Gastrocnemius medialis (tissue), 4 donors: ENCODE results near the gene FNIP2. TPM values are rescaled to one million over a fixed set of nuclear protein-coding genes. Genes with fewer than 3 reads are reported as not detected.
A peak's percentile ranks its signal among the peaks of the same experiment; 100 is the strongest.

Experiments used
- ATAC-seq, 2 donors: fragments of 150-250 bp; one replicate each; pipeline ENCODE4 v1.9.1; 2016
- DNase-seq, 2 donors: peaks; one replicate each; pipeline ENCODE4 v3.0.0-alpha.2; 2019
- H3K27ac ChIP-seq, 4 donors: fragments of 200-600 bp; sonication (generic); 1 replicate in 1 of 4; 2 replicates in 3 of 4; pipeline ENCODE4 v1.5.1; 2016 to 2018; ENCODE audit warnings: mild to moderate bottlenecking in 2 of 4, moderate library complexity in 1 of 4
- H3K27me3 ChIP-seq, 3 donors: fragments of 200-600 bp; sonication (generic) in 2 of 3; 1 replicate in 1 of 3; 2 replicates in 2 of 3; pipeline versions ENCODE4 v1.5.1 to v1.6.0; 2016 to 2019; ENCODE audit warnings: mild to moderate bottlenecking in 1 of 3, moderate library complexity in 1 of 3
- H3K36me3 ChIP-seq, 2 donors: fragments of 200-600 bp; sonication (generic) in 1 of 2; one replicate each; pipeline ENCODE4 v1.5.1; 2017 to 2018
- H3K4me1 ChIP-seq, 2 donors: fragments of 200-600 bp; sonication (generic) in 1 of 2; one replicate each; pipeline ENCODE4 v1.5.1; 2016 to 2017; ENCODE audit warnings: mild to moderate bottlenecking in 2 of 2
- H3K4me3 ChIP-seq, 4 donors: fragments of 200-600 bp; sonication (generic) in 3 of 4; 1 replicate in 1 of 4; 2 replicates in 3 of 4; pipeline ENCODE4 v1.5.1; 2016 to 2019; ENCODE audit warnings: mild to moderate bottlenecking in 2 of 4
- H3K9me3 ChIP-seq, 3 donors: fragments of 200-600 bp; sonication (generic) in 2 of 3; 1 replicate in 1 of 3; 2 replicates in 2 of 3; pipeline ENCODE4 v1.5.1; 2016 to 2019
- CTCF ChIP-seq, 5 experiments: fragments of 450-650 bp in 3 of 5; fragments of 200-600 bp in 2 of 5; sonication (generic) in 2 of 5; IDR thresholded peaks in 4 of 5; conservative IDR thresholded peaks in 1 of 5; 1 replicate in 4 of 5; 2 replicates in 1 of 5; pipeline ENCODE4 v1.5.1; 2016 to 2019; ENCODE audit warnings: antibody characterized with exemption in 5 of 5, mild to moderate bottlenecking in 3 of 5, moderate library complexity in 3 of 5
- POLR2A ChIP-seq, 2 donors: fragments of 450-650 bp; IDR thresholded peaks; one replicate each; pipeline ENCODE4 v1.6.1; 2017; ENCODE audit warnings: antibody characterized with exemption in 2 of 2, mild to moderate bottlenecking in 2 of 2, moderate library complexity in 2 of 2
- in situ Hi-C, 4 donors: fragments of 200-750 bp; cut with MboI; loops; one replicate each; pipeline versions ENCODE4 v1.15.0 to v1.8.0; 2017; ENCODE audit warnings: low sequenced_read_pairs in 4 of 4
- intact Hi-C: fragments of 100-400 bp; cut with DNase I; formaldehyde crosslinking; loops from one replicate; pipeline ENCODE4 v1.15.1; 2023; ENCODE audit warnings: low total_unique reads
- total RNA-seq, 4 donors: library from RNA; depleted of rRNA; stranded (reverse); fragments of >200 nt; gene quantifications; one replicate each; pipeline versions ENCODE4 v1.1.0 to v1.2.3, GENCODE V29; 2016

Gene FNIP2
- total RNA-seq, 4 donors from 2014 or later = 9.9 to 32.8 (median 22.2) TPM

DNA sequence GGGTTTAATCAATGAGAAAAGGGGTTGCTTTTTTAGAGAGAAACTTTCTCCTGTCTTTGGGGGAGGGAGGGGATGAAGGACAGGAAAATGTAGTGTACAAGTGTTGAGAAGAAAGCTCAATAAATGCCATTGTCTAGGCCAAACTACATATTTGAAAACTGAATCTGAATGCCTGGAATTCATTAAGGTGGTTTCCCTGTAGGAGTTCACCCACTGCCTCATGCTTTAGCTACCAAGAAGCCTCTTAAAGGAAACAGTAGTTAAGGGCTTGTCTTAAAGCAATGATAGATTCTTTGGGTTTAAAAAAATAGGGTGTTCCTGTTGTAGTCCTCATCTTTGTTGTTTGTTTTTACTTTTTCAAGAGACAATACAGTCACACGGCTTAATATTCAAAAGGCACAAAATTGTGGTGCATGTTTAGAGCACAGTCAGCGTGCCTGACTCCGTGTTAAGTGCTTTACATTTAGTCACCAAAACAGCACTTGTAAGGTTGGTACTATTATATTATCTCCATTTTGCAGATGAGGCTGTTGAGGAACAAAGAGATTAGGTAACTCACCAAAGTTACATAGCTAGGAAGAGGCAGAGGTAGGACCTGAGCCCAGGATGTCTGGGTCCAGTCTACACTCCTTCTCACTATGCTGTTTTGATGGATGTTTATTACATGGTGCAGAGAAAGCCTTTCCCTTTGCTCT, 46.0 kb downstream of the FNIP2 start:
- intact Hi-C loops = no loop called here
- H3K36me3 ChIP-seq = no peaks in the 10 kb centered on the region
- H3K27me3 ChIP-seq = no peaks in the 10 kb centered on the region
- peaks cover 56 to 60% of the 10 kb centered on the region in 2 donors for H3K4me1 ChIP-seq
- no peak for TF ChIP-seq CTCF (IDR thresholded peaks at IDR 0.05 in 4 of 5, conservative IDR thresholded peaks at IDR 0.05 in 1 of 5)
- TF ChIP-seq POLR2A (IDR thresholded peaks at IDR 0.05) = no peak
- H3K27ac ChIP-seq = peak overlapping the region in 3 of 4 donors; percentile 22 to 92 (median 92)
- DNase-seq (no peak), ATAC-seq (no peak)
- no peak overlapping the region for H3K4me3 ChIP-seq
- no peaks in the 10 kb centered on the region for H3K9me3 ChIP-seq
- in situ Hi-C loops = no loop called here

GRCh38 chr4:158816955-158817354, 48.1 kb downstream of the FNIP2 start:
- intact Hi-C loops (no loop called here), in situ Hi-C loops (no loop called here)
- Histone ChIP-seq H3K4me3 (no peak overlapping the region), H3K4me1 (peaks cover 58 to 60% of the 10 kb centered on the region in 2 donors), H3K9me3 (no peaks in the 10 kb centered on the region), H3K27me3 (no peaks in the 10 kb centered on the region), H3K36me3 (no peaks in the 10 kb centered on the region), H3K27ac (peak overlapping the region in 1 of 4 donors; percentile 80)
- ATAC-seq (no peak), DNase-seq (no peak)
- TF ChIP-seq CTCF (IDR thresholded peaks at IDR 0.05 in 4 of 5, conservative IDR thresholded peaks at IDR 0.05 in 1 of 5) = no peak
- TF ChIP-seq POLR2A (IDR thresholded peaks at IDR 0.05) = no peak

GRCh38 chr4:158817562-158818296, 48.9 kb downstream of the FNIP2 start:
- intact Hi-C loops (no loop called here), in situ Hi-C loops (no loop called here)
- DNase-seq (no peak), ATAC-seq (no peak)
- Histone ChIP-seq H3K27me3 (no peaks in the 10 kb centered on the region), H3K4me3 (no peak overlapping the region), H3K27ac (peak overlapping the region in 2 of 4 donors; percentile 17 to 80), H3K36me3 (no peaks in the 10 kb centered on the region), H3K4me1 (peaks cover 50 to 52% of the 10 kb centered on the region in 2 donors), H3K9me3 (no peaks in the 10 kb centered on the region)
- TF ChIP-seq CTCF (IDR thresholded peaks at IDR 0.05 in 4 of 5, conservative IDR thresholded peaks at IDR 0.05 in 1 of 5) (no peak), POLR2A (IDR thresholded peaks at IDR 0.05) (no peak)

- Histone ChIP-seq H3K9me3 (no peaks in the 10 kb centered on the region), H3K27ac (peak overlapping the region in 2 of 4 donors; percentile 17 to 80), H3K36me3 (no peaks in the 10 kb centered on the region), H3K27me3 (no peaks in the 10 kb centered on the region), H3K4me1 (peaks cover 46 to 51% of the 10 kb centered on the region in 2 donors), H3K4me3 (no peak overlapping the region)
- in situ Hi-C loops = no loop called here
- ATAC-seq = peak in 1 of 2 donors; percentile 25
- no peak for TF ChIP-seq POLR2A (IDR thresholded peaks at IDR 0.05)
- TF ChIP-seq CTCF (IDR thresholded peaks at IDR 0.05 in 4 of 5, conservative IDR thresholded peaks at IDR 0.05 in 1 of 5) = no peak
- intact Hi-C loops = no loop called here
- no peak for DNase-seq
These were observed 49.8 kb downstream of the FNIP2 start for GRCh38 chr4:158818560-158819140.
